Measurements from ENCODE around the gene LMBR1.

LMBR1 gene

GRCh38 chr7:156791241-156791640, 101.7 kb downstream of the LMBR1 start:
- no peak for DNase-seq

GRCh38 chr7:156790264-156790663, 102.7 kb downstream of the LMBR1 start:
- DNase-seq: no peak

- DNase-seq: no peak
These were observed 106.9 kb downstream of the LMBR1 start for GRCh38 chr7:156785998-156786543.

- no peak for DNase-seq
These were observed 109.1 kb downstream of the LMBR1 start for GRCh38 chr7:156783864-156784263.

GRCh38 chr7:156781972-156782371, 111.0 kb downstream of the LMBR1 start:
- no peak for DNase-seq

- peak in 1 of 2 donors; percentile 12 for DNase-seq
These were observed 112.1 kb downstream of the LMBR1 start for GRCh38 chr7:156780724-156781455.

- no peak for DNase-seq
These were observed 114.3 kb downstream of the LMBR1 start for GRCh38 chr7:156778668-156779067.

GRCh38 chr7:156778201-156778600, 114.8 kb downstream of the LMBR1 start:
- no peak for DNase-seq

GRCh38 chr7:156777364-156778069, 115.5 kb downstream of the LMBR1 start:
- no peak for DNase-seq

- no peak for DNase-seq
These were observed 116.5 kb downstream of the LMBR1 start for GRCh38 chr7:156776527-156776926.

GRCh38 chr7:156773966-156774365, 119.0 kb downstream of the LMBR1 start:
- DNase-seq: no peak

GRCh38 chr7:156772725-156773124, 120.3 kb downstream of the LMBR1 start:
- DNase-seq: no peak

GRCh38 chr7:156768698-156769472, 124.1 kb downstream of the LMBR1 start:
- DNase-seq: no peak

- DNase-seq: no peak
These were observed 126.3 kb downstream of the LMBR1 start for GRCh38 chr7:156766666-156767065.

GRCh38 chr7:156765901-156766656, 126.9 kb downstream of the LMBR1 start:
- no peak for DNase-seq

GRCh38 chr7:156764766-156765165, 128.2 kb downstream of the LMBR1 start:
- no peak for DNase-seq

- DNase-seq: no peak
These were observed 128.8 kb downstream of the LMBR1 start for GRCh38 chr7:156764016-156764669.

- DNase-seq: no peak
These were observed 133.3 kb downstream of the LMBR1 start for GRCh38 chr7:156759579-156760202.

GRCh38 chr7:156759143-156759542, 133.8 kb downstream of the LMBR1 start:
- no peak for DNase-seq

GRCh38 chr7:156754201-156754600, 138.8 kb downstream of the LMBR1 start:
- no peak for DNase-seq

GRCh38 chr7:156753630-156754029, 139.4 kb downstream of the LMBR1 start:
- no peak for DNase-seq

GRCh38 chr7:156753229-156753560, 139.8 kb downstream of the LMBR1 start:
- no peak for DNase-seq

Data from CD4-positive, alpha-beta T cell treated with Interleukin-4 for 1 hour (primary cell).